ENCODE data around the gene CLPTM1L.
"Not testable (repeated sequence)": the region's sequence is repeated elsewhere in the genome, so short reads cannot be mapped to it uniquely, and the experiment has no call there.

Gene CLPTM1L

GRCh38 chr5:1277781-1278180 is 67.1 kb downstream of the CLPTM1L start:
- no peak overlapping the region for H3K27ac ChIP-seq
- TF ChIP-seq CTCF (conservative IDR thresholded peaks at IDR 0.05) (no peak), ZFX (IDR thresholded peaks at IDR 0.05) (no peak)

GRCh38 chr5:1277331-1277730 is 67.6 kb downstream of the CLPTM1L start:
- TF ChIP-seq CTCF (conservative IDR thresholded peaks at IDR 0.05) (no peak), ZFX (IDR thresholded peaks at IDR 0.05) (no peak)
- no peak overlapping the region for H3K27ac ChIP-seq

GRCh38 chr5:1276930-1277329 is 68.0 kb downstream of the CLPTM1L start:
- no peak overlapping the region for H3K27ac ChIP-seq
- TF ChIP-seq ZFX (IDR thresholded peaks at IDR 0.05) (no peak), CTCF (conservative IDR thresholded peaks at IDR 0.05) (no peak)

GRCh38 chr5:1275397-1276391 is 69.2 kb downstream of the CLPTM1L start:
- not testable (repeated sequence) for H3K27ac ChIP-seq

- H3K27ac ChIP-seq = no peak overlapping the region
- TF ChIP-seq ZFX (IDR thresholded peaks at IDR 0.05) (no peak), CTCF (conservative IDR thresholded peaks at IDR 0.05) (no peak)
Measured at GRCh38 chr5:1274471-1274870, 70.4 kb downstream of the CLPTM1L start.

GRCh38 chr5:1273745-1274144 is 71.2 kb downstream of the CLPTM1L start:
- H3K27ac ChIP-seq = no peak overlapping the region
- TF ChIP-seq ZFX (IDR thresholded peaks at IDR 0.05) (no peak), CTCF (conservative IDR thresholded peaks at IDR 0.05) (no peak)

- TF ChIP-seq ZFX (IDR thresholded peaks at IDR 0.05) (no peak), CTCF (conservative IDR thresholded peaks at IDR 0.05) (no peak)
- no peak overlapping the region for H3K27ac ChIP-seq
Measured at GRCh38 chr5:1272201-1272600, 72.7 kb downstream of the CLPTM1L start.

Measured in C4-2B (cell line).